Kidney glomerular epithelial cell (primary cell): ENCODE data around the gene CELSR3.
A peak's percentile ranks its signal among the peaks of the same experiment; 100 is the strongest.

Experiments used
- DNase-seq: peaks from one replicate; lab custom pipeline; 2025; lab: John Stamatoyannopoulos, UW

Gene CELSR3

DNA sequence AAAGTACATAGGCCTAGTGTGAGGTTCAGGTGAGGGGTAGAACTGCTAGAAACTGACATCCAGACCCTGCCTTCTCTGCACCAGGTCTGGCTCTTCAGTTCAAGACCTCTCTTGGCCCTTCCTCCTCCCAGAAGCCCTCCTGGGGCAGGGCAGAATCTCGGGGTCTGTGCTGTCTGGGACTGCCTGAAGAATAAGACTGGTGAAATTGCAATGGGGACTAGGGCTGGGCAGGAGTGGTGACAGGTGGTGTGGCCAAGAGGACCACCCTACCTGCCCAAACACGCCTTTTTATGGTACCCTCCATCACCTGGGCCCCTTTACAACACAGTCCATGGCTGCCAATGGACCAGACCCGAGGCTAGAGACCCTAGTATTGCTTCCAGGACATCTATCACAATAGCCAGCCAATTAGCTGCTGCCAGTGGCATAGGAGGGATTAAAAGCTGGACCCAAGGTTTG, 24.6 kb upstream of the CELSR3 start:
- DNase-seq = no peak

DNA sequence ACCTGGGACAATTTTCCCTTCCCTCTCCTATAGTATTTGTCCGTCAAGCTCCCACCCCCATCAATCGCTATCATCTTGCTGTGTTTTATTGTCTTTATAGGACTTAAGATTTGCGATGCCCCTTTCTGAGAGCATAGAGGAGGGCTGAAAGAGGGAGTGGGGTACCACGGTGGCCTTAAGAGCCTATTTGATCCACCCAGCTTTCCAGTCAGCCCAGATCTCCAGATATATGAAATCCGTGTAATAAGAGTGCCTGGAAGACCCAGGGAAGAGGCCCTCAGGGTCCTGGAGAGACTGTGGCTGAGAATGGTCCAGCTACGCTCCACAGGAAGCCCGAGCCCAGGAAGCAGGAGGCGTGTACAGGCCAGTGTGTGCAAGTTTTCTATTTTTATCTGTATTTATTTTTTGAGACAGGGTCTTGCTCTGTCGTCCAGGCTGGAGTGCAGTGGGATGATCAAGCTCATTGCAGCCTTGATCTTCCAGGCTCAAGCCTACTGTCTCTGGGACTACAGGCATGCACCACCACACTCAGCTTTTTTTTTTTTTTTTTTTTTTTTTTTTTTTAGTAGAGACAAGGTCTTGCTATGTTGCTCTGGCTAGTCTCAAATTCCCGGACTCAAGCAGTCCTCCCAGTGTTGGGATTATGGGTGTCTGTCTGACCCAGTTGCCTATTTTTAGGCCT, 24.0 kb upstream of the CELSR3 start:
- no peak for DNase-seq

DNA sequence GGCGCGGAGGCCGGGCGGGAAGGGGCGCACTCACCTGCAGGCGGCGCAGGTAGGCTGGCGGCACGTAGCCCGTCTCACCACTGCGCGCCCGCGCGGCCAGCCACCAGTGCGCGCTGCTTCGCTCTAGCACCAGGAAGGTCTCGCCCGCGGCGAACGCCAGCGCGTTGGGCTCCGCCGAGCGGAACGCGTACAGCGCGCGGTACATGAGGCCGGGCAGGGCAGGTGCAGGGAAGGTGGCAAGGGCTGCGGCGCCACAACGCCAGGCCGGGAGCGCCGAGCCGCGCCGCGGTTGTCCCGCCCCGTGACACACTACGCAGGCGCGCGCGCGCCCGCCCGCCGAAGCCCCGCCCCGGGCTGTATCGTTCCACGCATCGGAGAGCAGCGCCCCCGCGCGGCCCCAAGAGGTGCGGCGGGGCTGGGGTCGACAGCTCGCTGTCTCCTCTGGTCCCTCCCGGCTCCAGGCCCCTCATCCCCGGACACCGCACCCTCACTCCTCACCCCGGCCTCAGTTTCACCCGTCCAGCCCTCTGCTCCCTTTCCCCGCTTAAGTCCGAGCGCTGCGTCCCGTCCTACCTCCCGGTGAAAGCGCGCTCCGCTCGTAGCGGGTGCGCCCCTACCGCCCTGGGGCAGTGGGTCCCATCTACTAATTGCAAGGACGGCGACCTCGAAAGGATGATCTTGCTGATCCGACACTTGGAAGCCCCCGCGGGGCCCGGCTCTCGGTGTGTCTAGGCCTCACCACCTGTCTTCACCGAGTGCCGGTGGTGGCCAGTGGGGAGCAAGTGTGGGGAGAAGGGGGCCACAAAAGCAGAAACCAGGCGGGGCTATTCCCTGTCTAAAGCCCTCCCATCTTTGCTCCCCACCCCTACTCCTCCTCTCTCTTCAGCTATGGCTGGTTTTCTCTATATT, 23.2 kb upstream of the CELSR3 start, which contains the start of gene NCKIPSD:
NCKIPSD (minus strand) TSS at position 313 of the 909 bp plus-strand sequence; CDS start at position 205, 108 bp downstream.
- DNase-seq = peak; percentile 86

DNA sequence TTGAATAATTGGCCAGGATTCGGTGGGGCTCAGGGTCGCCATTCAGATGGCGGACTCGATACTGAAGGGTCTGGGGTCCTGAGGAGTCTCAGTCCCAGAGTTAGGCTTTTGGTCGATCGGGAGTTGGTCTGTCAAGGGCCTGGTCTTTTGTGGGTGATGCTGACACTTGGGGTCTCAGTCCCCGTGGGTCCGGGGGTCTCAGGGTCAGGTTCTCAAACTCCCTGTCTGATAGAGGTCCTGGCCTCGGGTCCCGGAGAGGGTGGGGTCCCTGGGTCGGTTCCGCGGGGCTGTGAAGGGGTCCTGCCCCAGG, 22.6 kb upstream of the CELSR3 start:
- DNase-seq = no peak

DNA sequence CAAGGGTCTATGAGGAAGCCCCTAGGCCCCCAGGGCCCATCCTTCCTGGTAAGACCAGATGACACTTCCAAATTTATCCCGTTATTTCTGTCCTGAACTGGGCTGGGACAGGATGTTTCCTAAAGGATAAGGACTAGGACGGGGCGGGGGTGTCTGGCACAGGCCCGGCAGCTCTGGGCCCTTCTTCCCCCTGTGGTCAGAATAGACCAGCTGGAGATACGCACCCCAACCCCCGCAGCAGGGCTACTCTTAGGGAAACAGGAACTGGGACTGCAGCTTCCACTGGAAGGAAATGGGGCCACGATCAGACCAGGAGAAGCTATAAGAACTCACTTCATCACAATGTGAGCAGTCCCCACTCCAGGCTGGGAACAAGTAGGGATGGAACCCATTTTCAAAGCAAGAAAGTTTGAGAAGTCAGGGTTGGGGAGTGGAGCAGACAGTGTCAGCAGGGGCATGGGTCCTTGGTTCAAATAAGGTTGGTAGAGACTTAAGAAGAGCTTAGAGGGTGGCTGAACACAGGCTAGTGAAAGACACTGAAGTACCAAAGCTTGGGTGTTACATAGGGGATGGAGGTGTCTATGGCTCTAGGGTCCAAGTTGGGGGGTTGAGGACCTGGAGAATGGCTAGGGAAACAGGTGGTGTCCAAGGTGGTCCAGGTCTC, 21.9 kb upstream of the CELSR3 start:
- DNase-seq = no peak

DNA sequence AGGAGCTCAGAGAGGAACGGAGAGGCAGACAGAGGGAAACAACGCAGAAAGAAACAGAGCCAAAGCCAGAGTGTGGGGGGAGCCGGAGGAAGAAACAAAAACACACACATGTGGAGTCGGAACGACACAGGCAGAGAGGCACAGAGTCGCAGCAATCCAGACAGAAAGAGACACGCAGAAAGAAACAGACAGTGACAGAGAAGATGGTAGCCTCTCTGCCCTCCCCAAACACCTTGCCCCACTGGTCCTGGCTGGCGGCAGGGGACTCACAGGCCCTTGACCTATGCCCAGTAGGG, 21.3 kb upstream of the CELSR3 start:
- DNase-seq = no peak

DNA sequence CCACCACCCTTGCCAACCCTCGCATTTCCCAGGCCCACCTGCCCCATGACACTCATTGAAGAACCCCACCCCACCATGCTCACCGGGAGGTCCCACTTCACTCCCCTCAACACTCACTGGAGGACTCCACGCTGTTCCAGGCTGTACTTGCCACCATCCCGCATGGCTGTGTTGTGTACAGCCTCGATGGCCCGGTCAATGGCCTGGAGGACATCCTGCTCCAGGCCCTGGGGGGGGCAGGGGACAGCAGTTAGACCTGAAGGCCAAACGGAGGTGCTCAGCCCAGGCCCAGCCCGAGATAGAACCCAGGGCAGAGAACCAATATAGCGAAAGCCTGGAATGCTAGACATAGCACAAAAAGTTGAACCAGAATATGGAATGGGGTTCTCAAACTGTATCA, 20.1 kb upstream of the CELSR3 start:
- no peak for DNase-seq

DNA sequence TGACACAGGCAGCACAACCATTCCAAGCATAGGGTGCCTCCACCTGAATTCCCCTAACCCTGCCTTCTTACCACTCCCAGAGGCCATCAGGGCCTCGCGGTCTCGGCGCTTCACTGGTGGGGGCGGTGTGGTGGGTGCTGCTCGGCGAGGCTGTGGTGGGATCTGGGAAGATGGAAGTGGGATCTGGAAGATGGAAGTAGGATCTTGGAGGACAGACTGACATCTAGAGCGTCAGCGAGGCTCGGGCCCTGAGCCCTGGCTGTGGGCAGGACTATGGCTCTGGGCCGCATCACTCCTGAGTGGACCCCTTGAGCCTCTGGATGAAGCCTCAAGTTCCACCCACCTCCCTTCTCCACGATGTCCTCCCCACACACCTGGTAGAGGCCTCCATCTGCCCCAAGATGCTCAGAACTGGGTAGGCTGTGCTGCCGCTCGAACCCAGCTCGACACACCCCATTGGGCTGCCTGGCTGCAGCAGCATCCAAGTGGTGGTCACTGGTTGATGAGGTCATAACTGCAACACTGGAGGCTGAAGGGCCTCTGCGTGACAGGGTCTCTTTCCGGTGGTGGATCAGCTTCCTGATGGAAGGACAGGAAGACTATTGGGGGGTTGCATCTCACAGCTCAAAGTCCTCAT, 19.4 kb upstream of the CELSR3 start:
- DNase-seq = no peak

DNA sequence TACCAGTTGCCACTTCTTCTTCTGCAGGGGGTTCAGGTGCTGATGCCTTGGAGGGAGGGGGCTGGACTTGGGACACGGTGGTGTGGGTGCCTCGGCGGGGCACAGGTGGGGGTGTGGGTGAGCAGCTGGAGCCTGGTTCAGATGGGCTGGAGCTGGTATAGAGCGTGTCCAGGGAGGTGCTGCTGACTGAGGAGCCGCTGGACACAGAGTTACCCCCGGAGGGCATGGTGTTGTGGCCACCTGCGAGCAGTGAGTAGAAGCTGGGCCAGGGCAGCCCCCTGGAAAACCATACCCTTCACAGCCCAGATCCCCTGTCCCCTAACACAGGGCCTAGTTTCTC, 18.8 kb upstream of the CELSR3 start:
- DNase-seq = no peak

DNA sequence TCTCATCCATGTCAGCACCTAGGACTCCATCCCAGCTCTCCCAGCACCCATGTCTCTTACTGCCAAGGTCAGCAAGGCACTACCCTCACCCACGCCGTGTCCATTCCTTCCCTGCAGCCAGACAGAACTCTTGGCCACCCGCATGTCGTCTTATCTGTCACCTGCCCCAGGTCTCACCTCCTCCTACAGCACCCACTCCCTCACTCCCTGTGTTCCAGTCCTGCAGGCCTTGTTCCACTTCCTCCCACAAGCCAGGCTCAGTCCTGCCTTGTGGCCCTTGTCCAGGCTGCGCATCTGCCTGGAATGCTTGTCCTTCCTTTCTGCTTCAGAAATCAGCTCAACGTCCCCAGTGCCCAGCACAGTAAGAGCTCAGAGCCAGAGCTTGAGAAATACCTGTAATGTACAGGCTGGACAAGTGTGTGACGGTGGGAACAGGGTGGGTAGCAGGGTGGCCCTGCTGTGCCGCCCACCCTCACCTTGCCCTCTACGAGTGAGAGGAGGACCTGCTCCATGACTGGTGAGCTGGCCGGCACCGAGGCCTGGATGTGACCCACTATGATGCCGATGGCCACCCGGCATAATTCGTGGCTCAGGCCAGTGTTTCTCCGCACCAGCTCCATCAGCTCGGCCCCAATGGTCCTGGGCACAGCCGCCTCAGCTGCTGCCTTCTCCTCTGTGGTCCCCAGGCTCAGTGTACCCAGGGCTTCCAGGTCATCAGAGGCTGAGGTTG, 18.3 kb upstream of the CELSR3 start:
- no peak for DNase-seq

DNA sequence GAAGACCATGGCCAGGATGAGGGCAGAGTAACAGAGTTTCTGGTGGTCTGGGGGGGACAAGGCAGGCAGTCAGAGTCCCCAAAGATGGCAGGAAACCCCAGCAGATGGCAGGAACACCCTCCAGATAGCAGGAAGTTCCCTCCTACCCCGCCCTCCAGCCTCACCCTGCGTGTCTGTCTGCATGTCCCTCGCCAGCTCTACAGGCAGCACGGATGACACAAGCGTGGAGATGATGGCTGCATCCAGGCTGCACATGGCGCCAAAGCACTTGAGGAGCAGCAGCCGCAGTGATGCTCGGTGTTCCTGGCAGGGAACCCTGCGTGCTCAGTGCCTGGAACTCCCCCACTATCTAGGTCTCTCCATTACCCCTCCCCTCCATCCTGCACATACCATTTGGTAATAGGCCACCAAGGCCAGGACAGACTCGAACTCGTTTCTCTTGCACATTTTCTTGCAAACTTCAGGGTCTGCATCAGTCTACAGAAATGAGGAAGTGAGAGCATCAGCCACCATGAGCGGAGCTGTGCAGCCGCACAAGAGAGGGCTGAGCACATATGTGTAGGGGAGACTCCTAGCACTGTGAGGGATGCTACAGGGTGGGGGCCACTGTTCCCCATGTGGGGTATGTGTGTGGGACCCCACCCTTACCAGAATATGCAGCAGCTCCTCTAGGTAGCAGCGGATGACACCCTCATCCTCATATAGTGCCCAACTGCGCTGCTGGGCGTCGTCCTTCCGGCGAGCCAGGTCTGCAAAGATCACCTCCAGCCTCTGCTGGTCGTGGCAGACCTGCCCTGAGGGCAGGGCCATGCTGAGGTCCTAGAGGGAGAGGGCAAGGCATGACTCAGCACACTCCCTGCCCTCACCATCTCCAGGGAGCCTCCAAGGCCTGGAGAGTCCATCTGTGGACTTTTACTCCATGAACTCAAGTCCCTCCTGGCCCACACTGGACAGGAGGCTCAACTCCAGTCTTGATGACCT, 17.0 kb upstream of the CELSR3 start:
- DNase-seq = no peak

DNA sequence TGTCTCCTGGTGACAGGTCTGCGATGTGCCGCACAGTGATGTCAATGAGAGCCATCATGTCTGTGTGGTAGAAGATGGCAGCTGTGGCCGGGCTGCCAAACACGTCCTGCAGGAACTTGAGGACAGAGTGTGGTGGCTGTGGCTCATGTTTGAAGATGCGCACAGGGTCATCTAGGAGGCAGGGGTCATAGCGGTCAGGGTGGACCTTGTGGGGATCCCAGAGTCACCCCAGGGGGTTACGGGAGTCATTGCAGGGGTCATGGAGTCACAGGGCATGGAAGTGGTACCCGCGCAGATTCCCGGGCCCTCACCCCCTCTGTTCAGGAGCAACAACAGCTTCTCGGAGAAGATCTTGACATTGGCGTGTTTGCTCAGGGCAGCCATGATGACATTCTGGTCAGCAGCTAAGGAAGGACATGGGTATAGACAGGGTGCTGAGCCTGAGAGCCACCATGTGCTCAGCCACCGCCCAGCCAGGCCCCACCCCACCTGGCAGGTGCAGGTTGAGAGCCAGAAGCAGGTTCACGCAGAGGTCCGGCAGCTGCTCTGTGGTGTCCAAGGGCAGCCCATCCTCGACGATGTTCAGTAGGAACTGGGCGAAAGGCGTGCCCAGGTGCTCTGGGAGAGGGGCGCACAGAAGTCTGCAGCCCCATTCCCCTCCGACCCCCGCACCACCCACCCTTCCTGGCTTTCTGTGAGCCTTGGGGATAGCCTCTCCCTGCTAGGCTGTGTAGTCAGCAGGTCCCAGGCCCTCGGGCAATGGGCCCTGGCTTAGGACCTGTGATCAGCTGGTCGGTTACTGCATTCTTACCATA, 16.1 kb upstream of the CELSR3 start:
- DNase-seq = no peak

DNA sequence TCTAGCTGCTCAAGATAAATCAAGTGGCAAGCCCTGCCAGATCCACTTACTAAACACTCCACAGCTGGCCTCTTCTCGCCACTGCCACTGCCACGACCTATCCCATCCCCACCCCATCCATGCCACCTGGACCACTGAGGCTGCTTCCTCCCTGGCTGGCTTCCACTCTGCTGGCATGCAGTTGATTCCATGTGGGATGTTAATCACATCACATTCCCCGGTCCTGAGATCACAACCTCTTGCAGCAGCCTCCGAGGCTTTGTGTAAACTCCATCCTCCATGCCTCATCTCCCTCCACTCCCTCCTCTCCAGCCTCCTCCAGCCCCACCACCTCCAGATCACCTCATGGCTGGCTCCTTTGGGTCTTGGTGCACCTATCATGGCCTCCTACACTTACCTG, 15.4 kb upstream of the CELSR3 start:
- no peak for DNase-seq

DNA sequence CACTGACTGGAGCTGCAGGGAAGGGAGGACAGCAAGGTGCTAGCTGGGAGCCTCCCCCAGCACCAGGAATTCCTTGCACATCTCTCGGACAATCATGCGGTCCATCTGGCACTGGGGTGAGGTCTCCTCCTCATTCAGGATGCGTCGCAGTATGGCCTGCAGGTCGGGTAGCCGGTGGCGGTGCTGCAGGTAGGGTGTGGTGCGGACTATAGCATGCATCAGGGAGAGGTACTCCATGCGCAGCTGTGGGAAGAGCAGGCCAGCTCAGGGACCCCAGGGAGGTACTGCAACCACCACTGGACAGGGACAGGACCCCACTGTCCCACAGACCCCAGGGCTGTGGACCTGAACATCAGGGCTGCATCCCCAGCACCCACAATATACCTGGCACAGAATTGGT, 11.8 kb upstream of the CELSR3 start:
- no peak for DNase-seq

DNA sequence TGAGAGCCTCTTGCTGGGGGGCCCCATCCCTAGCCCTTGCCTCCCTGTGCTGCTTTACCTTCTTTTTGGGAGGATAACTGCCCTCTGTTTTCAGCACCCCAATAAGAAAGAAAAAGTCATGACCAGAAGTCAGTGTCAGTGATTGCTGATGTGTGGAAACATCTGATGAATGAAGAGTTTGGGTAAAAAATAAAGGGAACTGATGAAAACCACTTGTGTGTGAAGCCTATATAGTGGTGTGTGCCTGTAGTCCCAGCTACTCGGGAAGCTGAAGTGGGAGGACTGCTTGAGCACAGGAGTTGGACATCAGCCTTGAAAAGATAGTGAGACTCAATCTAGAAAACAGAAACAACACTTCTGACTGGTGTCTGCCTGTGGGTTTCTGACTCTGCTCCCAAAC, 9.8 kb upstream of the CELSR3 start:
- DNase-seq = no peak

DNA sequence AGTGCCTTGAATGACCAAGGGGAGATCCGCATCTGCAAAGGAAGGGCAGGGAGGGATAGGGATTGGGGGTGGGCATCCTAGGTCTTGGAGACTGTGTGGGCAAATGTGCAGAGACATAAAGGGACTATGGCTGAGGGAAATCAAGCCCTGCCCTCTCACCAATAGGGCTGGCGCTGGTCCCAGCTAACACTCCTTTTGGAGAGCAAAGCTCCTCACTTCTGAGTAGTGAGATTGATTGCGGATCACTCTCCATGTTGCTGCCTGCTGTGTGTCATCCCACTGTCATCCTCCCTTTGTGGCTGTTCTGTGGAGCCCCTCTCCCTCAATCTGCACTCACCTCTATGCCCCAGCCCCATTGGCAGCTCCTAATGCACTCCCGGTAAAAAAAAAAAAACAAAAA, 2.2 kb upstream of the CELSR3 start:
- no peak for DNase-seq

DNA sequence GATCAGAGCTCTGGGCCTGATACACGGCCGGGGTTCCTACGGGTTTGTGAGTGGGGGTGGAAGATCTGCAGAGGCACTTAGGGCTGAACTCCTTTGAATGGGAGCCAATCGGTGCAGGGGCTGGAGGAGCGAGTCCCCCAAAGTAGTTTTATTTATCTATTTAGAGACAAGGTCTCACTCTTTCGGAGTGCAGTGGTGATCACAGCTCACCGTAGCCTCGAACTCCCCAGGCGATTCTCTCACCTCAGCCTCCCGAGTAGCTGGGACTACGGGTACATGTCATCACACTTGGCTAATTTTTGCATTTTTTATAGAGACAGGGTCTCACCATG, 1.6 kb upstream of the CELSR3 start:
- DNase-seq = no peak

DNA sequence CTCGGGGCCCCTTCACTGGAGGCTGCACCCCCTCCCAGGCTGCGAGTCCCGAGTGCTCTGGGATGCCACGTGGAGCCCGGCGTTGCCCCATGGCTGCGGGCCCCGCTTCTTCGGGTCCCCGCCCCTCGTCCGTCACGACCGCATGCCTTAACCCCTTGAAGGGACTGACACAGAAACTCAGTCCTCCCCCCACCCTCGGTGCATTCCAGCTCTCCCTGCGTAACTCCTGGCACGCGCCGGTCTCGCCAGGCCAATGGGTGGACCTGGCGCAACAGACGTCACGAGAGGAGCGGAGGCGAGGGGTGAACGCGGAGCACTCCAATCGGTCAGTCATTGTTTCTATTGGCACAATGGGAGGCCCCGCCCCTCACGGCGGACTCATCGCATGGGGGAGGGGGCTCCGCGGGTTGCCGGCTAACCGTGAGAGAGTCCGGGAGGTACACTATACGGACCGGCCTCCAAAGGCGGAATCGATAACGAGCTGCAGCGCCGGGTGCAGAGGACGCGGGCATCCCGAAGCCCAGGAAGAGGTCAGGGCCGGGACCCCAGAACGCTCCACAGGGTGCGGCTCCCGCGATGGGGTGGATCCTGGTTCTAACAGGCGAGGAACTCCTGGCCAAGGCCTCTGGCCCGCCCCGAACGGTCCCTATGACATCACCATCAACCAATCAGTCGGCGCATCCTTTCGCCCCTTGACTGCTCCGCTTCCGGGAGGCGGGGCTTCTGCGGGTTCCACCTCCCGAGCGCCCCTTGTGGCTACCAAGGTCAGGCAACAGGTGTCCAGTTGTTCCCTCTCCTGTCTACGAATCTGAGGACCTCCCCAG, 1.0 kb upstream of the CELSR3 start:
- peak; percentile 98 for DNase-seq

DNA sequence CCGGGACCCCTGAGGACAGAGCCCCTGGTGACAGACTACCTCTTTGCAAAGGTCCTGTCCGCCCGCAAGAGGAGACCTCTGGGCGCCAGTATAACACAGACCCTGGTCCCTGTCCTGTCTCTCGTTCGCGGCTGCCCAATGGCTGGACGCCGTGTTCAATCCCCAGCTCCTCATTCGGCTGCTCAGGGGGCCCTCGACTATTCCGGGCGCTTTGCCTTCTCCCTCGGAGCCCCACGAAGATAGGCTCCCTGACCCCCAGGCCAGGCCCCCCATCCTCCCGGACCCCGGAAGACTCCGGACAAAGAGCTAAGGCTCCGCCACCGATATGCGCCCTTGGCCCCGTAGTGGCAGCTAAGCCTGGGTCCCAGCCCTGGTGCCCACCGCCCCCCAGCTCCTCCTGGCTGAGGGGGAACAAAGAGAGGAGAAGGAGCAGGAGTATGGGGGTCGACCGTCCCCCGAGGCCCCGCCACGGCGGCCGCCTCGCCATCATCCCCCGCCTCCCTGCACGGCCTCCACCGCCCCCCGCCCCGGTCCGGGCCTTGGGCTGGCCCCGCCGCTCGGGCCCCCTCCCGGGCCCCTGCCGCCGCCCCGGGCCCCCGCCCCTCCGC, 437 bp downstream of the CELSR3 start:
- no peak for DNase-seq
